Kidney (tissue), 14 donors: ENCODE results near the gene PTBP3. TPM values are rescaled to one million over a fixed set of nuclear protein-coding genes. Genes with fewer than 3 reads are reported as not detected.

Experiments used
- DNase-seq, 5 donors: peaks; one replicate each; pipeline ENCODE4 v3.0.0-alpha.2; 2013 to 2020
- FAIRE-seq: peaks from 2 replicates; lab custom pipeline; 2012; peaks lifted over from hg19 to GRCh38; lab: Jason Lieb, UNC
- H3K27ac ChIP-seq, 2 donors: one replicate each; pipeline ENCODE4 v1.7.0; 2013; ENCODE audit warnings: low read depth in 2 of 2, low read length in 2 of 2, inconsistent platforms in 1 of 2
- H3K27me3 ChIP-seq: one replicate; pipeline ENCODE4 v1.7.1; 2013; ENCODE audit warnings: low read length, inconsistent platforms; ENCODE audit not compliant: control insufficient read depth, insufficient read depth
- H3K36me3 ChIP-seq, 3 donors: one replicate each; pipeline versions ENCODE4 v1.7.0 to v1.7.1; 2013; ENCODE audit warnings: low read length in 3 of 3, control low read depth in 1 of 3, inconsistent platforms in 1 of 3; ENCODE audit not compliant: insufficient read depth in 3 of 3, control insufficient read depth in 2 of 3
- H3K4me1 ChIP-seq, 3 donors: one replicate each; pipeline versions ENCODE4 v1.7.0 to v1.7.1; 2013; ENCODE audit warnings: low read length in 3 of 3, inconsistent platforms in 1 of 3, low read depth in 1 of 3; ENCODE audit not compliant: control insufficient read depth in 2 of 3, insufficient read depth in 2 of 3
- H3K4me3 ChIP-seq, 3 donors: one replicate each; pipeline versions ENCODE4 v1.7.0 to v1.8.1; 2013; ENCODE audit warnings: low read length in 3 of 3, control low read depth in 1 of 3, inconsistent platforms in 1 of 3
- H3K9ac ChIP-seq, 3 donors: one replicate each; pipeline versions ENCODE4 v1.7.0 to v1.7.1; 2013; ENCODE audit warnings: low read length in 3 of 3, control low read depth in 1 of 3, inconsistent platforms in 1 of 3
- H3K9me3 ChIP-seq, 3 donors: one replicate each; pipeline versions ENCODE4 v1.7.0 to v1.7.1; 2013; ENCODE audit warnings: low read length in 3 of 3, control low read depth in 1 of 3, inconsistent platforms in 1 of 3; ENCODE audit not compliant: control insufficient read depth in 2 of 3, insufficient read depth in 1 of 3
- intact Hi-C: fragments of 100-400 bp; cut with DNase I; formaldehyde crosslinking; loops from one replicate; pipeline ENCODE4 v1.11.1; 2022
- polyA plus RNA-seq: library from polyadenylated mRNA; stranded (reverse); fragments of 350-450 nt; fragmentation: Illumina TruSeq; extraction: RNeasy Lipid Tissue Mini Kit (QIAGEN cat#74804); gene quantifications from one replicate; pipeline ENCODE4 v1.2.3, GENCODE V29; 2014; ENCODE audit warnings: low read depth, low replicate concordance; ENCODE audit not compliant: insufficient read depth
- total RNA-seq: library from RNA; stranded (reverse); fragmentation: NEBNext Ultra II Directional; extraction: Animal tissue kit (Norgen Biotek cat#: 25700); gene quantifications from one replicate; pipeline ENCODE4 v1.2.1, GENCODE V29; 2021
- TF ChIP-seq, protein P1 (sequence below): IDR thresholded peaks from 3 replicates; pipeline ENCODE4 v1.5.1; 2012; ENCODE audit warnings: mild to moderate bottlenecking, moderate library complexity, borderline replicate concordance; ENCODE audit not compliant: insufficient read depth; ENCODE audit errors: extremely low read depth
- donor health status: control.
- donor health status: control.
- donor health status: control.
- donor health status: control.
- donor health status: control.
- donor health status: DM: yes; HTN: yes; CAD: no.
- donor health status: Normal renal cell carcinoma (clear cell type).

The PTBP3 gene
- total and polyA plus RNA-seq, 2 donors from 2014 or later: 14.0 to 86.6 TPM

DNA sequence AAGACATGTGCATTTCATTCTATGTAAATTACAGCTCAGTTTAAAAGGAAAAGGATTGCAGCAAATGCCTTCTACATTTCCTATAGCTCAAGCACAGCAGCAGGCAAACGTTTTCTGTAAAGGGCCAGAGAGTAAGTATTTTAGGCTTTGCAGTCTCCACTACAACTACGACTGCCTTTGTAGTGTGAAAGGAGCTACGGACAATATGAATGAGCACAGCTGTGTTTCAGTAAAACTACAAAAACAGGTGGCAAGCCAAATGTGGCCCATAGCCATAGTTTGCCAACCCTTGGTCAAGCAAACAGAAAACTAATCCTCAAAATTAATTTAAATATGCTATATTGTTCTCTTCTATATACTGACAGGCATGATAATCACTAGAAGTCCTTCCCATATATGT lies 7.2 kb downstream of the PTBP3 start:
- DNase-seq: no peak
- TF ChIP-seq, protein P1, sequence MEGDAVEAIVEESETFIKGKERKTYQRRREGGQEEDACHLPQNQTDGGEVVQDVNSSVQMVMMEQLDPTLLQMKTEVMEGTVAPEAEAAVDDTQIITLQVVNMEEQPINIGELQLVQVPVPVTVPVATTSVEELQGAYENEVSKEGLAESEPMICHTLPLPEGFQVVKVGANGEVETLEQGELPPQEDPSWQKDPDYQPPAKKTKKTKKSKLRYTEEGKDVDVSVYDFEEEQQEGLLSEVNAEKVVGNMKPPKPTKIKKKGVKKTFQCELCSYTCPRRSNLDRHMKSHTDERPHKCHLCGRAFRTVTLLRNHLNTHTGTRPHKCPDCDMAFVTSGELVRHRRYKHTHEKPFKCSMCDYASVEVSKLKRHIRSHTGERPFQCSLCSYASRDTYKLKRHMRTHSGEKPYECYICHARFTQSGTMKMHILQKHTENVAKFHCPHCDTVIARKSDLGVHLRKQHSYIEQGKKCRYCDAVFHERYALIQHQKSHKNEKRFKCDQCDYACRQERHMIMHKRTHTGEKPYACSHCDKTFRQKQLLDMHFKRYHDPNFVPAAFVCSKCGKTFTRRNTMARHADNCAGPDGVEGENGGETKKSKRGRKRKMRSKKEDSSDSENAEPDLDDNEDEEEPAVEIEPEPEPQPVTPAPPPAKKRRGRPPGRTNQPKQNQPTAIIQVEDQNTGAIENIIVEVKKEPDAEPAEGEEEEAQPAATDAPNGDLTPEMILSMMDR: no peak
- Histone ChIP-seq H3K4me1 (peaks cover 0 to 12% (median 4%) of the 10 kb centered on the region in 3 donors), H3K4me3 (no peak overlapping the region), H3K36me3 (no peaks in the 10 kb centered on the region), H3K9me3 (no peaks in the 10 kb centered on the region), H3K9ac (no peak overlapping the region), H3K27ac (no peak overlapping the region), H3K27me3 (no peaks in the 10 kb centered on the region)
- intact Hi-C loops: no loop called here
- no peak for FAIRE-seq

DNA sequence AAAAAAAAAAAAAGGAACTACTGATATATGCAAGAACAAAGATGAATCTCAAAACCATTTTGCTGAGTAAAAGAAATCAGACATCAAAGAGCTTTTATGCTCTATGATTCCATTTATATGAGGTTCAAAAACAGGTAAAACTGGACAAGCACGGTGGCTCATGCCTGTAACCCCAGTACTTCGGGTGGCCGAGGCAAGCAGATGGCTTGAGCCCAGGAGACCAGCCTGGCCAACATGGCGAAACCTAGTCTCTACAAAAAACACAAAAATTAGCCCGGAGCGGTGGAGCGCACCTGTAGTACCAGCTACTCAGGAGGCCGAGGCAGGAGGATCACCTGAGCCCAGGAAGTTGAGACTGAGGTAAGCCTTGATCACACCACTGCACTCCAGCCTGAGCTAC lies 7.8 kb downstream of the PTBP3 start:
- TF ChIP-seq, protein P1: no peak
- intact Hi-C loops: no loop called here
- Histone ChIP-seq H3K9me3 (no peaks in the 10 kb centered on the region), H3K4me1 (peaks cover 0 to 6% (median 4%) of the 10 kb centered on the region in 3 donors), H3K27ac (no peak overlapping the region), H3K4me3 (no peak overlapping the region), H3K9ac (no peak overlapping the region), H3K36me3 (no peaks in the 10 kb centered on the region), H3K27me3 (no peaks in the 10 kb centered on the region)
- no peak for FAIRE-seq
- DNase-seq: no peak

DNA sequence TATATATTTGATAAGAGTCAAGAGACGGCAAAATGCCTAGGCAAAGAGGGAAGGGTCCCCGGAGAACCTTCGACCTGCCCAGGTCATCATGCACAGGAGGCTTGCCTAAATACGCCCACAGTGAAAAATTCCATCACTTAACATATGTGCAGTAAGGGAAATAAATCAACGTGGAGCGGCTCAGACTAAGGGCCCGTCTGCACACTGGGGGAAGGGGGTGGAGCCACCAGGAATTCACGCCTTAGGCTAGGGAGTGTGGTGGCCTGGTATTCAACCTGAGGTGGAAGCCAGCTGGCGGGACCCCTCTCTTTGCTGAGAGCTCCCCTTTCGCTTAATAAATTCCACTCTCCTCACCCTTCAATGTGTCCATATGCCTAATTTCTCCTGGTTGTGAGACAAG lies 8.3 kb downstream of the PTBP3 start:
- Histone ChIP-seq H3K4me3 (no peak overlapping the region), H3K4me1 (peaks cover 0 to 4% (median 4%) of the 10 kb centered on the region in 3 donors), H3K36me3 (no peaks in the 10 kb centered on the region), H3K9ac (no peak overlapping the region), H3K27ac (no peak overlapping the region), H3K9me3 (no peaks in the 10 kb centered on the region), H3K27me3 (no peaks in the 10 kb centered on the region)
- DNase-seq (peak in 3 of 5 donors; percentile 31 to 44 (median 33)), FAIRE-seq (no peak)
- TF ChIP-seq, protein P1: no peak
- intact Hi-C loops: no loop called here

DNA sequence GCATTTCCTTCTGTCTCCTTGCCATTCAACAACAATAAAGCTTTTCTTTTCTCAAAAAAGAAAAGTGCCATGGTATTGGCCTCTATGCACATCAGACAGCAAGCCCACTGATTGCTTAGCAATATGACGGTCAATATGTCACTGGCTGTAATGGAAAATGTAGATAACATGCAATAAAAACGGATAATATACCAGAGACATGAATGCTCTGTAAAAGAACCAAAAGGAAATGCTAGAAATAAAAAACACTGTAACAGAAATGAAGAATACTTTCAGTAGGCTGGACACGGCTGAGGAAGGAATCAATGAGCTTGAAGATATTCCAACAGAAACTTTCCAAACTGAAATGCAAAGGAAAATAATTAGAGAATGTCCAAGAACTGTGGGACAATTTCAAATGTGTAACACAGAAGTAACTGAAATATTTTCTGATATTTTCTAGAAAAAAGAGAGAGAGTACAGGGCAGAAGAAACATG lies 10.0 kb downstream of the PTBP3 start:
- TF ChIP-seq, protein P1: no peak
- no peak overlapping the region for H3K27ac ChIP-seq
- H3K4me3 ChIP-seq: no peak overlapping the region
- DNase-seq (no peak), FAIRE-seq (no peak)
- H3K9me3 ChIP-seq: no peaks in the 10 kb centered on the region
- H3K9ac ChIP-seq: no peak overlapping the region
- no peaks in the 10 kb centered on the region for H3K36me3 ChIP-seq
- intact Hi-C loops: no loop called here
- H3K4me1 ChIP-seq: peaks cover 0 to 4% (median 4%) of the 10 kb centered on the region in 3 donors
- no peaks in the 10 kb centered on the region for H3K27me3 ChIP-seq
